K562 (cell line): ENCODE measurements around the gene CRABP2. TPM values are rescaled to one million over a fixed set of nuclear protein-coding genes. Genes with fewer than 3 reads are reported as not detected.

Experiments used
- CBFA2T3 ChIP-seq: fragments of 450-650 bp; IDR thresholded peaks from 2 replicates; pipeline ENCODE4 v1.6.1; 2017
- CBFB ChIP-seq: sonication (generic); formaldehyde crosslinking; IDR thresholded peaks from 2 replicates; pipeline ENCODE4 v1.4.0; 2020; ENCODE audit warnings: mild to moderate bottlenecking, missing genetic modification reagents
- CHD4 ChIP-seq: fragments of 200-600 bp; sonication (generic); IDR thresholded peaks from 3 replicates; pipeline ENCODE4 v1.6.1; 2012; ENCODE audit warnings: low read depth, mild to moderate bottlenecking, mixed read lengths, low read length, inconsistent platforms; ENCODE audit not compliant: insufficient read depth, insufficient replicate concordance, poor library complexity, severe bottlenecking
- CREBBP ChIP-seq: IDR thresholded peaks from one replicate; pipeline ENCODE4 v1.6.1; 2012; ENCODE audit warnings: low read depth, mild to moderate bottlenecking, control low read depth, inconsistent platforms, low read length
- DNMT1 ChIP-seq: fragments of 450-650 bp; IDR thresholded peaks from 2 replicates; pipeline ENCODE4 v1.6.1; 2016; ENCODE audit warnings: antibody characterized with exemption, mild to moderate bottlenecking
- ELF4 ChIP-seq: fragments of 450-650 bp; formaldehyde crosslinking; IDR thresholded peaks from 2 replicates; pipeline ENCODE4 v1.4.0; 2022; ENCODE audit warnings: missing genetic modification characterization
- FUS ChIP-seq: fragments of 200-400 bp; formaldehyde crosslinking; optimal IDR thresholded peaks from 2 replicates; pipeline ENCODE3; 2017; ENCODE audit warnings: low read depth, low read length
- HDAC2 ChIP-seq: fragments of 450-650 bp; IDR thresholded peaks from 2 replicates; pipeline ENCODE4 v1.6.1; 2016; ENCODE audit warnings: mild to moderate bottlenecking
- HLTF ChIP-seq: fragments of 450-650 bp; IDR thresholded peaks from 2 replicates; pipeline ENCODE4 v1.6.1; 2016
- KDM1A ChIP-seq, 2 experiments: fragments of 450-650 bp; IDR thresholded peaks; 2 replicates each; pipeline ENCODE4 v1.6.1; 2016; ENCODE audit warnings: mild to moderate bottlenecking in 2 of 2
- MCM2 ChIP-seq: fragments of 450-650 bp; IDR thresholded peaks from 2 replicates; pipeline ENCODE4 v1.6.1; 2017; ENCODE audit warnings: low read depth, mild to moderate bottlenecking
- SIX5 ChIP-seq, 2 experiments: IDR thresholded peaks; 2 replicates each; pipeline ENCODE4 v1.6.1; 2011; ENCODE audit warnings: low read length in 2 of 2, borderline replicate concordance in 1 of 2, low read depth in 1 of 2, mild to moderate bottlenecking in 1 of 2, moderate library complexity in 1 of 2; ENCODE audit not compliant: insufficient read depth in 1 of 2
- SOX6 ChIP-seq: fragments of 450-650 bp; IDR thresholded peaks from 2 replicates; pipeline ENCODE4 v1.6.1; 2014; ENCODE audit warnings: mild to moderate bottlenecking
- TAF15 ChIP-seq: fragments of 200-400 bp; formaldehyde crosslinking; IDR thresholded peaks from 2 replicates; pipeline ENCODE4 v1.6.1; 2017; ENCODE audit warnings: mild to moderate bottlenecking, low read depth, low read length, moderate library complexity
- TAF9B ChIP-seq: fragments of 450-650 bp; IDR thresholded peaks from 2 replicates; pipeline ENCODE4 v1.6.1; 2018; ENCODE audit warnings: mild to moderate bottlenecking; ENCODE audit not compliant: partially characterized antibody
- TEAD2 ChIP-seq: fragments of 450-650 bp; IDR thresholded peaks from 2 replicates; pipeline ENCODE4 v1.6.1; 2016; ENCODE audit warnings: missing genetic modification characterization, control low read depth, missing compliant biosample characterization
- XRCC4 ChIP-seq: IDR thresholded peaks from one replicate; pipeline ENCODE4 v1.6.1; 2011; ENCODE audit not compliant: insufficient read depth, insufficient read length; ENCODE audit errors: extremely low read depth
- YY1 ChIP-seq, 3 experiments: IDR thresholded peaks; 2 replicates each; pipeline ENCODE4 v1.6.1; 2011; ENCODE audit warnings: low read length in 2 of 3, mild to moderate bottlenecking in 2 of 3, moderate library complexity in 2 of 3, borderline replicate concordance in 1 of 3, control low read depth in 1 of 3, low read depth in 1 of 3; ENCODE audit not compliant: insufficient read depth in 3 of 3, insufficient replicate concordance in 2 of 3, control insufficient read depth in 1 of 3, insufficient read length in 1 of 3; ENCODE audit errors: extremely low read depth in 1 of 3
- ZNF589 ChIP-seq: fragments of 200-800 bp; sonication (Bioruptor generic); IDR thresholded peaks from 2 replicates; pipeline ENCODE4 v1.6.1; 2016; ENCODE audit warnings: low read depth, missing genetic modification characterization, missing compliant biosample characterization
- polyA plus RNA-seq, 8 experiments: library from polyadenylated mRNA; depleted of rRNA in 4 of 8; stranded (reverse) in 5 of 8; unstranded in 3 of 8; fragments of >200 nt; fragmentation: Nextera tagmentation in 2 of 8; fragmentation: Illumina TruSeq in 1 of 8; extraction: Ambion mirVana in 2 of 8; extraction: Trizol in 1 of 8; gene quantifications; 2 replicates each; pipeline versions ENCODE4 v1.2.1 to v1.2.3, GENCODE V29; 2011 to 2014; ENCODE audit warnings: inconsistent platforms in 1 of 8, missing spikeins in 1 of 8
- total RNA-seq, 7 experiments: library from RNA; depleted of rRNA in 6 of 7; stranded (reverse); fragments of >200 nt in 6 of 7; fragmentation: Illumina TruSeq in 2 of 7; extraction: Trizol in 2 of 7; gene quantifications; 2 replicates each; pipeline versions ENCODE4 v1.2.1 to v1.2.3, GENCODE V29; 2011 to 2021; ENCODE audit warnings: low replicate concordance in 1 of 7
- TF ChIP-seq, protein P1 (sequence below): sonication (generic); IDR thresholded peaks from 2 replicates; pipeline ENCODE4 v1.6.1; 2016
- TF ChIP-seq, protein P2 (sequence below), 2 experiments: fragments of 450-650 bp; IDR thresholded peaks; 2 replicates each; pipeline ENCODE4 v1.6.1; 2016
- TF ChIP-seq, protein P3 (sequence below): IDR thresholded peaks from 2 replicates; pipeline ENCODE4 v1.6.1; 2016; ENCODE audit warnings: missing genetic modification characterization, missing compliant biosample characterization
- TF ChIP-seq, protein P4 (sequence below): fragments of 450-650 bp; formaldehyde crosslinking; IDR thresholded peaks from 2 replicates; pipeline ENCODE4 v1.4.0; 2020; ENCODE audit warnings: mild to moderate bottlenecking
- TF ChIP-seq, protein P5 (sequence below): fragments of 250-450 bp; sonication (Bioruptor Pico); IDR thresholded peaks from 2 replicates; pipeline ENCODE4 v1.8.0; 2021; ENCODE audit warnings: moderate library complexity, mild to moderate bottlenecking, inconsistent platforms

Gene CRABP2
- total and polyA plus RNA-seq, 9 of the 15 experiments (the other 6 are each of a cell fraction or from before 2014, with no cell fraction given): 0.30 to 2.5 (median 0.82) TPM

DNA sequence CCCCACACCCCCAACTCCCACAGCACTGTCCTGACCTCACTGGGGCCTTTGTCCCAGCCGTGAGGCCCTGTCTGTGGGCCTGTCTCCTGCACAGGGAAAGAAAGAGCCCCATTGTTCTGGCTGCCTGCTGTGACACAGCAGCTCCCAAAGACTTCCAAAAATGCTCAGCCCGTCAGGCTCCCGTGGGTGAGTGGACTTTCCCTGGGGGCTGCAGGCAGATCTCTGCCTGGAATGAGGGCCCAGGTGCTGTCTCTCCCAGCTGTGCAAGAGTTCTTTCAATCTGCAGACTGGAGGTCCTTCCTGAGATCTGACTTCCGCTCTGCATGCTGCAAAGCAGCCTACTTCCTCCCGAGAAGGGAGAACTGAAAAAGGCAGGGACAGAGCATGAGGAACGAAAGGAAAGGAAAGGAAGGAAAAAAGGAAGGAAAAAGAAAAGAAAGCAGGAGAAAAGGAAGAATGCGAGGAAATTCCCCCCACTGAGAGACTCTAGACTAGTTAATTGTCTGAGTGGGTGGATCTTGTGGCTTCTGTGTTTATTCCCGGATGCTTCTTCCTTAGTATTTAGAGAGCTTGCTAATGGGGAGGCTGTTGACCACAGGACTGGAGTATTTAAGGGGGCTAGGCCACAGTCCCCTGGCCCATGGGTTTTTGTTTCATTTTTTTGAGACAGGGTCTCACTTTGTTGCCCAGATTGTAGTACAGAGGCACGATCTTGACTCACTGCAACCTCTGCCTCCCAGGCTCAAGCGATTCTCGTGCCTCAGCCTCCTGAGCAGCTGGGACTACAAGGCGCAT lies 43.2 kb downstream of the CRABP2 start (continued):
- TF ChIP-seq CHD4: no peak
- no peak for TF ChIP-seq HLTF
- TF ChIP-seq TEAD2 (tag): no peak
- peak; percentile 78 to 92 for TF ChIP-seq KDM1A (IDR thresholded peaks at IDR 0.05)
- TF ChIP-seq MCM2: no peak
- TF ChIP-seq, protein P1, sequence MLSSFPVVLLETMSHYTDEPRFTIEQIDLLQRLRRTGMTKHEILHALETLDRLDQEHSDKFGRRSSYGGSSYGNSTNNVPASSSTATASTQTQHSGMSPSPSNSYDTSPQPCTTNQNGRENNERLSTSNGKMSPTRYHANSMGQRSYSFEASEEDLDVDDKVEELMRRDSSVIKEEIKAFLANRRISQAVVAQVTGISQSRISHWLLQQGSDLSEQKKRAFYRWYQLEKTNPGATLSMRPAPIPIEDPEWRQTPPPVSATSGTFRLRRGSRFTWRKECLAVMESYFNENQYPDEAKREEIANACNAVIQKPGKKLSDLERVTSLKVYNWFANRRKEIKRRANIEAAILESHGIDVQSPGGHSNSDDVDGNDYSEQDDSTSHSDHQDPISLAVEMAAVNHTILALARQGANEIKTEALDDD: peak; percentile 69; the same call in 1 of the 2 replicates
- no peak for TF ChIP-seq CREBBP
- TF ChIP-seq CBFA2T3: no peak
- no peak for TF ChIP-seq DNMT1
- TF ChIP-seq, protein P2, sequence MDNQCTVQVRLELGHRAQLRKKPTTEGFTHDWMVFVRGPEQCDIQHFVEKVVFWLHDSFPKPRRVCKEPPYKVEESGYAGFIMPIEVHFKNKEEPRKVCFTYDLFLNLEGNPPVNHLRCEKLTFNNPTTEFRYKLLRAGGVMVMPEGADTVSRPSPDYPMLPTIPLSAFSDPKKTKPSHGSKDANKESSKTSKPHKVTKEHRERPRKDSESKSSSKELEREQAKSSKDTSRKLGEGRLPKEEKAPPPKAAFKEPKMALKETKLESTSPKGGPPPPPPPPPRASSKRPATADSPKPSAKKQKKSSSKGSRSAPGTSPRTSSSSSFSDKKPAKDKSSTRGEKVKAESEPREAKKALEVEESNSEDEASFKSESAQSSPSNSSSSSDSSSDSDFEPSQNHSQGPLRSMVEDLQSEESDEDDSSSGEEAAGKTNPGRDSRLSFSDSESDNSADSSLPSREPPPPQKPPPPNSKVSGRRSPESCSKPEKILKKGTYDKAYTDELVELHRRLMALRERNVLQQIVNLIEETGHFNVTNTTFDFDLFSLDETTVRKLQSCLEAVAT (IDR thresholded peaks at IDR 0.05): no peak
- peak; percentile 5; the same call in 1 of the 2 replicates for TF ChIP-seq CBFB
- TF ChIP-seq, protein P3, sequence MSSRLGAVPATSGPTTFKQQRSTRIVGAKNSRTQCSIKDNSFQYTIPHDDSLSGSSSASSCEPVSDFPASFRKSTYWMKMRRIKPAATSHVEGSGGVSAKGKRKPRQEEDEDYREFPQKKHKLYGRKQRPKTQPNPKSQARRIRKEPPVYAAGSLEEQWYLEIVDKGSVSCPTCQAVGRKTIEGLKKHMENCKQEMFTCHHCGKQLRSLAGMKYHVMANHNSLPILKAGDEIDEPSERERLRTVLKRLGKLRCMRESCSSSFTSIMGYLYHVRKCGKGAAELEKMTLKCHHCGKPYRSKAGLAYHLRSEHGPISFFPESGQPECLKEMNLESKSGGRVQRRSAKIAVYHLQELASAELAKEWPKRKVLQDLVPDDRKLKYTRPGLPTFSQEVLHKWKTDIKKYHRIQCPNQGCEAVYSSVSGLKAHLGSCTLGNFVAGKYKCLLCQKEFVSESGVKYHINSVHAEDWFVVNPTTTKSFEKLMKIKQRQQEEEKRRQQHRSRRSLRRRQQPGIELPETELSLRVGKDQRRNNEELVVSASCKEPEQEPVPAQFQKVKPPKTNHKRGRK (tag): peak; percentile 63; the same call in 1 of the 2 replicates
- no peak for TF ChIP-seq ZNF589 (CRISPR knock-in tag)
- TF ChIP-seq, protein P4, sequence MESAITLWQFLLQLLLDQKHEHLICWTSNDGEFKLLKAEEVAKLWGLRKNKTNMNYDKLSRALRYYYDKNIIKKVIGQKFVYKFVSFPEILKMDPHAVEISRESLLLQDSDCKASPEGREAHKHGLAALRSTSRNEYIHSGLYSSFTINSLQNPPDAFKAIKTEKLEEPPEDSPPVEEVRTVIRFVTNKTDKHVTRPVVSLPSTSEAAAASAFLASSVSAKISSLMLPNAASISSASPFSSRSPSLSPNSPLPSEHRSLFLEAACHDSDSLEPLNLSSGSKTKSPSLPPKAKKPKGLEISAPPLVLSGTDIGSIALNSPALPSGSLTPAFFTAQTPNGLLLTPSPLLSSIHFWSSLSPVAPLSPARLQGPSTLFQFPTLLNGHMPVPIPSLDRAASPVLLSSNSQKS (CRISPR knock-in tag): no peak
- no peak for TF ChIP-seq SIX5 (IDR thresholded peaks at IDR 0.05; ENCODE audit: borderline replicate concordance in 1 of 2, insufficient read depth in 1 of 2, low read depth in 1 of 2, low read length in 2 of 2)
- TF ChIP-seq YY1 (IDR thresholded peaks at IDR 0.05; ENCODE audit: borderline replicate concordance in 1 of 3, control insufficient read depth in 1 of 3, extremely low read depth in 1 of 3, insufficient read depth in 3 of 3, insufficient read length in 1 of 3, insufficient replicate concordance in 2 of 3, low read depth in 1 of 3, low read length in 2 of 3): peak in 1 of 3 experiments; percentile 9
- no peak for TF ChIP-seq TAF15
- no peak for TF ChIP-seq SOX6
- TF ChIP-seq XRCC4: no peak
- TF ChIP-seq HDAC2: peak; percentile 94
- TF ChIP-seq FUS: no peak
- TF ChIP-seq ELF4: no peak
- no peak for TF ChIP-seq TAF9B
- TF ChIP-seq, protein P5, sequence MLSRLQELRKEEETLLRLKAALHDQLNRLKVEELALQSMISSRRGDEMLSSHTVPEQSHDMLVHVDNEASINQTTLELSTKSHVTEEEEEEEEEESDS (CRISPR knock-in tag): no peak
